HTERT RPE-1 (cell line): ENCODE results near the gene VEPH1.
"Not testable (repeated sequence)": the region's sequence is repeated elsewhere in the genome, so short reads cannot be mapped to it uniquely, and the experiment has no call there.

Experiments used
- in situ Hi-C: fragments of 300-500 bp; cut with MboI; formaldehyde crosslinking; loops from 4 replicates; pipeline ENCODE4 v1.14.3; 2020; ENCODE audit warnings: low sequenced_read_pairs

Gene VEPH1

GRCh38 chr3:157355276-157355675 is 147.9 kb downstream of the VEPH1 start:
- in situ Hi-C loops: no loop called here

GRCh38 chr3:157354722-157355121 is 148.5 kb downstream of the VEPH1 start:
- in situ Hi-C loops: no loop called here

DNA sequence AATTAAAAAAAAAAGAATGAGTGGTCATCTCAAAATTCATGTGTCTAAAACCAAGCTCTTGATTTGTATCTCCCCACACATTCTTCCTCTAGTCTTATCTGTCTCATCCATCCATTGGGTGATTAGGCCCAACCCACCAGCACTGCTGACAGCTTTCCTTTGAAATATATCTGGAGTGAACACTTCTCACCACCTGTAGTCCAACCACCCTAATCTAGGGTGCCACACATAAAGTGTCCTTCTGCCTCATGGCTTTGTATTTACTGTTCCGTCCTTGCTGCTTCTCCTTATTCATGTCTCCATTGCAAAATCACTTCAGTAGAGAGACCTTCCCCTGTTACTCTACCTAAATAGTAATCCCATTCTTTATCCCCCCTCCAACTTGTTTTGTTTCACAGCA is 149.0 kb downstream of the VEPH1 start:
- in situ Hi-C loops: no loop called here

DNA sequence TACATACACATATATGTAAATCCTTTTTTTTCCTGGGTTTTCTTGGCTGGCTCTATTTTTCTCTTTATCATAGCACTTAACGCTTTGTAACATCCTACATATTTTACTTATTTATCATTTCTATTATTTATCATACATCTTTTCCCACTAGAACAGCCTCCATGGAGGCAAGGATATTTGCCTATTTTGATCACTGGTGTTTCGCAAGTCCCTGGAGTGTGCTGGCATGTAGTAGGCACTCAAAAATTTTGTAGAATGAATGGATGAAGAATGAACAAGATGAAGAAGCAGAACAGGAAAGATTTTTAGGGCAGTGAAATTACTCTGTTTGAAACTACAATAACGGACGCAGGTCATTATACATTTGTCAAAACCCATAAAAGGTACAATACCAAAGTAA is 149.6 kb downstream of the VEPH1 start:
- in situ Hi-C loops: no loop called here

GRCh38 chr3:157351981-157352380 is 151.2 kb downstream of the VEPH1 start:
- in situ Hi-C loops: no loop called here

- in situ Hi-C loops: not testable (repeated sequence)
These were observed 152.6 kb downstream of the VEPH1 start for GRCh38 chr3:157350651-157351050.

DNA sequence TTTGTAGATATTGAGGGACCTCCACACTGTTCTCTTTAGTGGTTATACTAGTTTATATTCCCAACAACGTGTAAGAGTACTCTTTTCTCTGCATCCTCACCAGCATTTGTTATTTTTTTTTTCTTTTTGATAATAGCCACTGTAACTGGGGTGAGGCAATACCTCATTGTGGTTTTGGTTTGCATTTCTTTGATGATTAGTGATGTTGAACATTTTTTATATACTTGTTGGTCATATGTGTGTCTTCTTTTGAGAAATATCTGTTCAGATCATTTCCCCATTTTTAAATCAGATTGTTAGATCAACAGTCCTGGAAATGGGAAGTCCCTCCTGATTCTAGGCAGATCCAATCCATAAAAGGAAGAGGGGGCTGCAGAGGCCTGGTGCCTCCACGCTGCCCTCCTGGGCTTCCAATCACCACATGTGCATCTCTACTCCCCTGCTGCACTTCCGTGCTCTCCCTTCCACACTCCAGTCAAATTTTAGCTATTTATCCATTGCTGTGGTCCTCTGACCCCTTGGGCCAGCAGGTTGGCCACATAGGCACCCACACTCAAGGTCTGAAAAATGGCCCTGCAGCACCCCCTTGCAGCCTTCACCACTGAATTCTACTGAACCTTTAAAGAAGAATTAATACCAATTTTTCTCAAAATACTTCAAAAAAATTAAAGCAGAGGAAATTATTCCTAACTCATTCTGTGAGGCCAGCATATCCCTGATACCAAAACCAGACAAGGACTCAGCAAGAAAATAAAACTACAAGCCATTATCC is 154.7 kb downstream of the VEPH1 start:
- in situ Hi-C loops: not testable (repeated sequence)

DNA sequence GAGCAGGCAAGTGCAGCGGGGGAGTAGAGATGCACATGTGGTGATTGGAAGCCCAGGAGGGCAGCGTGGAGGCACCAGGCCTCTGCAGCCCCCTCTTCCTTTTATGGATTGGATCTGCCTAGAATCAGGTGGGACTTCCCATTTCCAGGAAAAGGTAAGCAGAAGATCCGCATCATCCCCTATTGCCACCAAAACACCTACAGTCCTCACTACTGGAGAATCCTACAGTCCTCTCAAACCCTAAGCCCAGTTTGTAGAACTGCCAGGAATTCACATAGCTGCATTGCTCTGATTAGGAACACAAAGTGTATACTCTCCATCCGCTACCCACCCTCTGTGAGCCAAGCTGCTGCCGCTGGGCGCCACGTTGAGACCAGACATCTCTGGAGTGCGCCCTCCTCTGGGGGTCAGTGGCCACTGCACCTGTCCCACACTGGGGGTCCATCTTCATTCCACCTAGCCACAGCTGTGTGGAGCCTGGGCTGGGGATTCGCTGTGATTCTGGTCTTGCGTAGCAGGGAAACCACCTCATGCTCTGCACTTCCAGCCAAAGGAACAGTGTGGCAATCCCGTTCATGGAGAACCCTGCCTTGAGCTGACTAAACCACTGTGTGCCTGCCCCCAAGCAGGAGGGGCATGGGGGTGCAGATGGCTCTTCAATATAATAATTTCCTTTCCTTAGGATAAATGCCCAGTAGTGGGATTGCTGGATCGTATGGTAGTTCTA is 155.5 kb downstream of the VEPH1 start:
- in situ Hi-C loops: no loop called here

DNA sequence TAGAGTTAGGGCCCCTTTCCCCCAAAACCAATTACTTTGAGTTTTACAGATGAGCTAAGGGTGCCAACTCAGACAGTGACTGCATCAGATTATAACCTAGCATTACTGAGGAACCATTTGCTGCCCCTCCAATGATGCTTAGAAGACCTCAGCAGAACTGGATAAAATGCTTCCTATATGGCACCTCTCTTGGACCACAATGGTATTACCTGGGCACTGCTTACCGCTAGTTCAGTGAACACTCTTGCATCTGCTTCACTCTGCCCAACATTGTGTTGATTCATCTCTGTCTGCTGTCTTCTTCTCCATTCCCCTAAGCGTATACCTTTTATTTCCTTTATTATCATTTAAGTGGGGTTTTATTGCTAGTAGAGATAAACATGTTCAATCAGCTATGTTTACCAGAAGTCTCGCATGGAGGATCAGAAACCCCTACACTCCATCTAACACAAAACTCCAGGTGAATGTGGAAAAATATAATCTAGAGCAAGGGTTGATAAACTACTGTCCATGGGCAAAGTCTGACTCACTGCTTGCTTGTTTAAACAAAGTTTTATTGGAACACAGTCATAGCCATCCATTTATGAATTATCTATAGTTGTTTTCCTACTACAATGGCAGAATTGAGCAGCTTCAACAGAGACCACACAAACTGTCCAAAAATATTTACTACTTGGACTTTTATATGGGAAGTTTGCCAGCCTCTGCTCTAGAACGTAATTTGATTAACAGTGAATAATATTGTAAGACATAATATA is 166.8 kb downstream of the VEPH1 start:
- in situ Hi-C loops: no loop called here

- in situ Hi-C loops: no loop called here
These were observed 167.8 kb downstream of the VEPH1 start for GRCh38 chr3:157335233-157336076.

DNA sequence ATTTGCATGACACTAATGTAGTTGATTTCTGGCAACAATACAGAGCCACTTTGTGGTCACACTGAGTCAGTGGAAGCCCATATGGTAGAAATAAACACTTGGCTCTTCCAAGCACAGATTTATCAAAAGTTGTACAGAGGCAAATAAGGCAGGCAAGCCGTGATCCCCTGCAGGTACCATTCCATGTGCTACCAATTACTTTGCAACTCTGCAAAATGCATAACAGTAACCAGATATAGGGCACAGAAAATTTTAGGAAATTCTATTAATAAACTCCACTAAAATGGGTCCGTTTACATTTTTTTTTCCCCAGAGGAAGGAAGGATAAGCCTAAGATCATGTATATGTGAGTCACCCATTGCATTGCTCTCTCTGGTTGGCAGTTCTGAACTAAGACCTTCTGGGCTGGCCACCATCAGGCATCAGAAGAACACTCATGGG is 169.6 kb downstream of the VEPH1 start:
- in situ Hi-C loops: no loop called here

GRCh38 chr3:157330206-157330605 is 173.0 kb downstream of the VEPH1 start:
- in situ Hi-C loops: no loop called here

DNA sequence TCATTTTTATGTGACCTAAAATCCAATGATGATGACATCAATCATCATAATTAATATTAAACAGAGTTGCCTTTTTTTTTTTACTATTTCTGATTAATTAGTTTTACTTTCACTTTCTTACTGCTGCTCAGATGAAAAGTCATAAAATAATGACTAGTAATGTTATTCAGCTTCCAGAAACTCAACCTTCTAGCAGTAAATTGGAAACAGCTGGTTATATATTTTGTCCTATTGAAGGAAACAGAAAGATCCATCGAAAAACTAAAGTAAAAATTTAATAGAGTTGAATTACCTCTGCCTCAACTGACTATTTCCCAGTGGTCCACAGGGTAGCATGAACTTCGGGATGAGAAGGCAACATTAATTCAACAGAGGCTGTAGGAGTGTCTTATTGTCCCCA is 173.7 kb downstream of the VEPH1 start:
- in situ Hi-C loops: no loop called here

DNA sequence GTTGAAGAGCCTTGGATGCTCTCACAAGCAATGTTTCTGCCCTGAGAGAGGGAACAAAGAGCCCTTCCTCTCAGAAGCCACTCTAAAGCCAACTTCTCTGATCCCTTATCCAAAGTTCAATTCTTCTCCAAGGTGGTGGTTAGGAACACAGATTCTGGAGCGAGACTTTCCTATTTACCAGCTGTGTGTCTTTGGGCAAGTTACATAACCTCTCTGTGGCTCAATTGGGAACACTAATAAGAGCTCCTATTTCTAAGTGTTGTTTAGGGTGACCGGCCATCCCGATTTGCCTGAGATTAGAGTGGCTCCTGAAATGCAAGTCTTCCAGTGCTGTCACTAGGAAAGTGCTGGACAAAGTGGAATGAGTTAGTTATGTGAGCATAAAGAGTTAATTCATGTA is 175.4 kb downstream of the VEPH1 start:
- in situ Hi-C loops: no loop called here

- in situ Hi-C loops: no loop called here
These were observed 176.2 kb downstream of the VEPH1 start for GRCh38 chr3:157327018-157327417.

DNA sequence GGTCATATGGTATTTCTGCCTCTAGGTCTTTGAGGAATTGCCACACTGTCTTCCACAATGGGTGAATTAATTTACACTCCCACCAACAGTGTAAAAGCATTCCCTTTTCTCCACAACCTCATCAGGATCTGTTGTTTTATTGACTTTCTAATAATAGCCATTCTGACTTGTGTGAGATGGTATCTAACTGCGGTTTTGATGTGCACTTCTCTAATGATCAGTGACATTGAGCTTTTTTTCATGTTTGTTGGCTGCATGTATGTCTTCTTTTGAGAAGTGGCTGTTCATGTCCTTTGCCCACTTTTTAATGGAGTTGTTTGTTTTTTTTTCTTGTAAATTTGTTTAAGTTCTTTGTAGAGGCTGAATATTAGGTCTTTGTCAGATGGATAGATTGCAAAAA is 178.3 kb downstream of the VEPH1 start:
- in situ Hi-C loops: not testable (repeated sequence)

GRCh38 chr3:157323360-157323759 is 179.9 kb downstream of the VEPH1 start:
- in situ Hi-C loops: no loop called here

GRCh38 chr3:157319672-157320071 is 183.5 kb downstream of the VEPH1 start:
- in situ Hi-C loops: no loop called here

- in situ Hi-C loops: no loop called here
These were observed 184.5 kb downstream of the VEPH1 start for GRCh38 chr3:157318639-157319288.

DNA sequence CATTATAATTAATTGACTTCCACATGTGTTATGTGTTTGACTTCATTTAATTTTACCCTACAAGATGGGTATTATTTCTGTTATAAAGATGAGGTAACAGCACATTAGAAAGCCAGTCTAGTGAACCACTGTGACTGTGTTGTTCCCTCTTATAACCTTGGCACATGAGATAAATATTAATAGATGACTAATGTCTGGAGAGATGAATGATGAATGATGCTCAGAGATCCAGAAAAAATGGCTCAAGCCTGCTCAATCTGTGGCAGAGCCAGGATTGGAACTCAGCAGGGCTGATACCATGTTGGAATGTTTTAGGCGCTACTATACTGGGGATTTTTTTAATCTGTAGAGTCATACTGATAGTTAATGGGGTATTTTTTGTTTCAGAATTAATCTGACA is 185.3 kb downstream of the VEPH1 start:
- in situ Hi-C loops: no loop called here
